BE2C (cell line): ENCODE results near the gene WSCD2.

ENCODE experiments used
- DNase-seq: peaks from one replicate; pipeline ENCODE4 v3.0.0-alpha.2; 2020
- H3K27me3 ChIP-seq: fragments of 250-450 bp; sonication (Bioruptor Pico); 2 replicates; pipeline ENCODE4 v1.5.1; 2020; ENCODE audit warnings: mild to moderate bottlenecking
- H3K36me3 ChIP-seq: fragments of 250-450 bp; sonication (Bioruptor Pico); 2 replicates; pipeline ENCODE4 v1.5.1; 2020; ENCODE audit warnings: mild to moderate bottlenecking
- H3K4me1 ChIP-seq: fragments of 250-450 bp; sonication (Bioruptor Pico); 2 replicates; pipeline ENCODE4 v1.5.1; 2020
- H3K4me3 ChIP-seq: 2 replicates; pipeline ENCODE4 v1.5.1; 2011; ENCODE audit warnings: low read depth, low read length
- H3K9me3 ChIP-seq: fragments of 250-450 bp; sonication (Bioruptor Pico); 2 replicates; pipeline ENCODE4 v1.5.1; 2020
- TF ChIP-seq, protein P1 (sequence below): IDR thresholded peaks from 2 replicates; pipeline ENCODE4 v1.5.1; 2012; ENCODE audit warnings: mild to moderate bottlenecking, low read depth, low read length

WSCD2 gene

DNA sequence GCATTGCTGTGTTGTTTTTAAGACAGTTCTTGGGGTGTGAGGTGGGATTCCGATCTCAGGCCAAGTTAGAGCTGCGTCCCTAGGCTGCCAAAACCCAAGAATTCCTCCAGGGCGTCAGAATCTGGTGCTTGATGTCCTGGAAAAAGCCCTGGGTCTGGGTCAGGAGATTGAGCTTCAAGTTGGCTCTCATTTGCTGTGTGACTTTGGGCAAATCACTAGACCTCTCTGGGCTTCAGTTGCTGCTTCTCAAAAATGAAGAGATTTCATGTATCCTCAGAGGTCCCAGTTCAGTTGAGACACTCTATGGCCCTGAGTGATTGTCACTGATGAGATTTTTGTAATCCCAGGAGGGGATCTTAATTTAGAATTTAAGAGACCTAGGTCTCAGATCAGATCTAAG is 1.9 kb downstream of the WSCD2 start:
- Histone ChIP-seq H3K4me3 (no peak overlapping the region), H3K36me3 (no peaks in the 10 kb centered on the region), H3K27me3 (no peaks in the 10 kb centered on the region; the same call in 1 of the 2 replicates), H3K4me1 (no peaks in the 10 kb centered on the region), H3K9me3 (no peaks in the 10 kb centered on the region)
- DNase-seq = no peak
- TF ChIP-seq, protein P1, sequence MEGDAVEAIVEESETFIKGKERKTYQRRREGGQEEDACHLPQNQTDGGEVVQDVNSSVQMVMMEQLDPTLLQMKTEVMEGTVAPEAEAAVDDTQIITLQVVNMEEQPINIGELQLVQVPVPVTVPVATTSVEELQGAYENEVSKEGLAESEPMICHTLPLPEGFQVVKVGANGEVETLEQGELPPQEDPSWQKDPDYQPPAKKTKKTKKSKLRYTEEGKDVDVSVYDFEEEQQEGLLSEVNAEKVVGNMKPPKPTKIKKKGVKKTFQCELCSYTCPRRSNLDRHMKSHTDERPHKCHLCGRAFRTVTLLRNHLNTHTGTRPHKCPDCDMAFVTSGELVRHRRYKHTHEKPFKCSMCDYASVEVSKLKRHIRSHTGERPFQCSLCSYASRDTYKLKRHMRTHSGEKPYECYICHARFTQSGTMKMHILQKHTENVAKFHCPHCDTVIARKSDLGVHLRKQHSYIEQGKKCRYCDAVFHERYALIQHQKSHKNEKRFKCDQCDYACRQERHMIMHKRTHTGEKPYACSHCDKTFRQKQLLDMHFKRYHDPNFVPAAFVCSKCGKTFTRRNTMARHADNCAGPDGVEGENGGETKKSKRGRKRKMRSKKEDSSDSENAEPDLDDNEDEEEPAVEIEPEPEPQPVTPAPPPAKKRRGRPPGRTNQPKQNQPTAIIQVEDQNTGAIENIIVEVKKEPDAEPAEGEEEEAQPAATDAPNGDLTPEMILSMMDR = no peak

DNA sequence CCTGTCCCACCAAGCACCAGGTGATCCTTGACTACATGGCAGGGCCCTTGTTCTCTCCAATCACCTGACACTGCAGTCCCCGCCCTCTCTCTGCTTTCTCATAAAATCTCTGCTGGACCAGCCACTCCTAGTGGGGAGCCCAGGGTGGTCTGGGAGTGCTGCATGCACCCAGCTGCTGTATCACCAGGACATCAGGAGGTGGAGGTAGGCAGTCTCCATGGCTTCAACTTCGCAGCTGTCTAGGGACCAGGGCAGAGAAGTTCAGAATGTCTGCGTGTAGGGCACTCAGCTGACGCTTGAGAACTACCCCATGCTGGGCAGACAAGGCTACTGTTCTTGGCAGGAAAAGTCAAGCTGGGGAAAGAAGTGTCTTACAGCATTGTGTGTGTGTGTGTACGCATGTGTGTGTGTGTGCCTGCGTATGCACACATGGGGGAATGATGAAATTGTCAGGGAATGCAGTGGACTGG is 2.6 kb downstream of the WSCD2 start:
- no peaks in the 10 kb centered on the region; the same call in 1 of the 2 replicates for H3K27me3 ChIP-seq
- H3K9me3 ChIP-seq = no peaks in the 10 kb centered on the region
- H3K4me1 ChIP-seq = no peaks in the 10 kb centered on the region
- TF ChIP-seq, protein P1 = no peak
- no peaks in the 10 kb centered on the region for H3K36me3 ChIP-seq
- no peak for DNase-seq
- no peak overlapping the region for H3K4me3 ChIP-seq

DNA sequence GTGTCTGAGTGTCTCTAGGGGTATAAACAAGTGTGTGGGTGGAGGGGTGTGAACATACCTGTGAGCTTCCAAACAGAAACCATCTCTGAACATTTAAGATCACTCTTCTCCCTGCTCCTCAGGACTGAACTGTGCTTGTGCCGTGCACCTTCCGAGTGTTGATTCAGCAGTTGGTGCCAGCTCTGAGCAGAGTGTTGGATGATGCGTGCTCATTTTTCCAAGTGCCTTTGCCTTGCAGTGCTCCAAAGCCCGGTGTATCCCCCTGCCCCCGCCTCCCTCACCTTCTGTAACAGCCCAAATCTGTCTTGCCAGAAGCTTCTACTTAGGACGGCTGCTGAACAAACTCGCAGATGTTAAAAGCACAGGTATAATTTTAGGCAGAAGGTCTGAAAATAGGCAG is 4.4 kb downstream of the WSCD2 start:
- H3K9me3 ChIP-seq = no peaks in the 10 kb centered on the region
- H3K4me3 ChIP-seq = no peak overlapping the region
- no peaks in the 10 kb centered on the region; the same call in 1 of the 2 replicates for H3K4me1 ChIP-seq
- no peaks in the 10 kb centered on the region; the same call in 1 of the 2 replicates for H3K27me3 ChIP-seq
- DNase-seq = no peak
- no peaks in the 10 kb centered on the region for H3K36me3 ChIP-seq
- TF ChIP-seq, protein P1 = no peak

DNA sequence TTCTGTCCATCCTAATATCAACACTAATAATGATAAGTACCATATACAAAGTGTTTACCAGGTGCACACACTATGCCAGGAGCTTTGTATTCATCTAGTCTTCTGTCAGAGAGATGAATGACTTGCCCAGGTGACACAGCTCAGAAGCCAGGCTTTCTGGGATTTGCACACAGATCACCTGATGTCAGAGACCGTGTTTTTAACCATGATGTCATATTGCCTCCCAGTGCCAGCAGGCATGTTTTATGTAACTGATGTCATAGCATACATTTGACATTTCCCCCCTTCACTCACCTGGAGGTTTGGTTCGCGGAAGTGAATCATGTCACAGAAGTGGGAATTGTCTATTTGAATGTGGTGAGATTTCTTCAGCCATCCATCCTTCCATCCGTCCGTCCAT is 5.7 kb downstream of the WSCD2 start:
- H3K4me3 ChIP-seq = no peak overlapping the region
- H3K9me3 ChIP-seq = no peaks in the 10 kb centered on the region
- TF ChIP-seq, protein P1 = no peak
- H3K4me1 ChIP-seq = no peaks in the 10 kb centered on the region; the same call in 1 of the 2 replicates
- no peak for DNase-seq
- no peaks in the 10 kb centered on the region for H3K36me3 ChIP-seq
- no peaks in the 10 kb centered on the region; the same call in 1 of the 2 replicates for H3K27me3 ChIP-seq

DNA sequence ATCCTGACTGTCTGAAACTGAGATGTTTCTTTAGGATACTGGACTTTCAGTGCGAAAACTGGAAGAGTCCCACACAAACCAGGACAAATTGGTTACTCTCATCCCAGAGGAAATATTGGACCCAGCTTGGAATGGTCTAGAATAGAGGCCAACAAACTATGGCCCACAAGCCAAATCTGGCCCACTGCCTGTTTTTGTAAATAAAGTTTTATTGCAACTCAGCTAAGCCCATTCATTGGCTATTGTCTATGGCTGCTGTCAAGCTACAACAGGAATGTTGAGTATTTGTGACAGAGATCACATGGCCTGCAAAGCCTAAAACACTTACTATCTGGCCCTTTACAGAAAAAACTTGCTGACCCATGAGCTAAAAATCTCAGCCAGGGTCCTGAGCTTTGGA is 6.5 kb downstream of the WSCD2 start:
- Histone ChIP-seq H3K36me3 (no peaks in the 10 kb centered on the region), H3K27me3 (no peaks in the 10 kb centered on the region), H3K4me3 (no peak overlapping the region), H3K4me1 (no peaks in the 10 kb centered on the region; the same call in 1 of the 2 replicates), H3K9me3 (no peaks in the 10 kb centered on the region)
- DNase-seq = no peak
- TF ChIP-seq, protein P1 = no peak

DNA sequence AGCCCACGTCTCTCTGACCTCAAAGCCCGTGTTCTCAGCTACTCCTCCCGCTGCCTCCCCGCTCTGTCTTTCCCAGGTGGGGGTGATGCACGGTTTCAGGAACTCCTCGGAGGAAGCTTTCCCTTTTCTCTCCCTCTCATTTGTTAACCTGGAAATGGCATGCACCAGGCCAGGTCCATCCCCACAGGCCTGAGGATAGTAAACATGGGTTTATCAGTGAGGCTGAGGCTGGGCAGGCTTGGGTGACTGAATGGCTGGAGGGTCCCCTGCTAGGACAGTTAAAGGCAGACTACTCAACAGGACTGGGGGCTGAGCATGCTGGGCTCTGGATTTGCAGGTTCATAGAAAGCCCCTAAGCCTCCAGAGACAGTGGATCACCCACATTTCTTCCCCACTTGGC is 7.6 kb downstream of the WSCD2 start:
- no peaks in the 10 kb centered on the region for H3K27me3 ChIP-seq
- H3K4me3 ChIP-seq = no peak overlapping the region
- DNase-seq = no peak
- H3K4me1 ChIP-seq = no peaks in the 10 kb centered on the region; the same call in 1 of the 2 replicates
- no peaks in the 10 kb centered on the region for H3K36me3 ChIP-seq
- TF ChIP-seq, protein P1 = no peak
- no peaks in the 10 kb centered on the region for H3K9me3 ChIP-seq
